ENCODE measurements around the gene BIRC7.
"Not testable (repeated sequence)": the region's sequence is repeated elsewhere in the genome, so short reads cannot be mapped to it uniquely, and the experiment has no call there.

The BIRC7 gene

GRCh38 chr20:63249891-63250290 lies 14.2 kb downstream of the BIRC7 start:
- no peak for DNase-seq

GRCh38 chr20:63251350-63251749 lies 15.6 kb downstream of the BIRC7 start:
- DNase-seq = not testable (repeated sequence)

GRCh38 chr20:63252284-63252711 lies 16.6 kb downstream of the BIRC7 start:
- DNase-seq = no peak

- DNase-seq = no peak
Observed at GRCh38 chr20:63253065-63253437, 17.3 kb downstream of the BIRC7 start.

- DNase-seq = no peak
Observed at GRCh38 chr20:63253438-63254231, 17.9 kb downstream of the BIRC7 start.

- DNase-seq = no peak
Observed at GRCh38 chr20:63254232-63254605, 18.5 kb downstream of the BIRC7 start, which contains the start of gene NKAIN4. NKAIN4 (minus strand) TSS chr20:63254463; CDS start chr20:63254450, 13 bp downstream.

GRCh38 chr20:63254606-63255384 lies 19.1 kb downstream of the BIRC7 start:
- DNase-seq = no peak

GRCh38 chr20:63255931-63256704 lies 20.4 kb downstream of the BIRC7 start:
- no peak for DNase-seq

- no peak for DNase-seq
Observed at GRCh38 chr20:63256954-63257353, 21.2 kb downstream of the BIRC7 start.

GRCh38 chr20:63257629-63258028 lies 21.9 kb downstream of the BIRC7 start:
- no peak for DNase-seq

GRCh38 chr20:63258781-63259180 lies 23.1 kb downstream of the BIRC7 start:
- DNase-seq = no peak

- no peak for DNase-seq
Observed at GRCh38 chr20:63259734-63260460, 24.2 kb downstream of the BIRC7 start.

- DNase-seq = no peak
Observed at GRCh38 chr20:63260521-63260920, 24.8 kb downstream of the BIRC7 start.

GRCh38 chr20:63261060-63261794 lies 25.5 kb downstream of the BIRC7 start:
- DNase-seq = no peak

GRCh38 chr20:63261795-63262528 lies 26.3 kb downstream of the BIRC7 start:
- no peak for DNase-seq

- no peak for DNase-seq
Observed at GRCh38 chr20:63262836-63263235, 27.1 kb downstream of the BIRC7 start.

- DNase-seq = no peak
Observed at GRCh38 chr20:63264000-63264399, 28.3 kb downstream of the BIRC7 start.

- DNase-seq = no peak
Observed at GRCh38 chr20:63264519-63264918, 28.8 kb downstream of the BIRC7 start.

GRCh38 chr20:63265891-63266515 lies 30.3 kb downstream of the BIRC7 start:
- DNase-seq = no peak

- no peak for DNase-seq
Observed at GRCh38 chr20:63267691-63268090, 32.0 kb downstream of the BIRC7 start.

- no peak for DNase-seq
Observed at GRCh38 chr20:63268256-63268655, 32.6 kb downstream of the BIRC7 start.
